Mesenchymal stem cell (in vitro differentiated cells and primary cell): ENCODE results near the gene SLC24A3.

ENCODE experiments used
- DNase-seq: peaks from one replicate; pipeline ENCODE4 v3.0.0-alpha.2; 2013
- H2AFZ ChIP-seq: one replicate; pipeline ENCODE4 v1.6.1; 2013; ENCODE audit warnings: low read depth, mild to moderate bottlenecking, control low read depth, inconsistent platforms, low read length, moderate library complexity
- H2AK5ac ChIP-seq: 2 replicates; pipeline ENCODE4 v1.6.1; 2013; ENCODE audit warnings: low read length, moderate library complexity, mild to moderate bottlenecking, inconsistent platforms; ENCODE audit not compliant: severe bottlenecking
- H2BK120ac ChIP-seq: one replicate; pipeline ENCODE4 v1.6.1; 2013; ENCODE audit warnings: low read depth, mild to moderate bottlenecking, inconsistent platforms, low read length, moderate library complexity
- H2BK12ac ChIP-seq, 2 experiments: one replicate each; pipeline ENCODE4 v1.6.1; 2013; ENCODE audit warnings: inconsistent platforms in 2 of 2, low read length in 2 of 2, mild to moderate bottlenecking in 2 of 2, moderate library complexity in 2 of 2, control low read depth in 1 of 2
- H2BK15ac ChIP-seq: one replicate; pipeline ENCODE4 v1.6.1; 2013; ENCODE audit warnings: mild to moderate bottlenecking, low read depth, inconsistent platforms; ENCODE audit not compliant: poor library complexity, severe bottlenecking
- H2BK5ac ChIP-seq: 2 replicates; pipeline ENCODE4 v1.6.1; 2013; ENCODE audit warnings: low read depth, mild to moderate bottlenecking, low read length, control low read depth, inconsistent platforms; ENCODE audit not compliant: poor library complexity, severe bottlenecking
- H3K14ac ChIP-seq, 2 experiments: one replicate each; pipeline ENCODE4 v1.6.1; 2013; ENCODE audit warnings: inconsistent platforms in 2 of 2, low read length in 2 of 2, control low read depth in 1 of 2, mild to moderate bottlenecking in 1 of 2, moderate library complexity in 1 of 2
- H3K18ac ChIP-seq, 2 experiments: one replicate each; pipeline ENCODE4 v1.6.1; 2013; ENCODE audit warnings: inconsistent platforms in 2 of 2, low read length in 2 of 2, control low read depth in 1 of 2, low read depth in 1 of 2, mild to moderate bottlenecking in 1 of 2
- H3K23ac ChIP-seq, 2 experiments: one replicate each; pipeline ENCODE4 v1.6.1; 2013; ENCODE audit warnings: inconsistent platforms in 2 of 2, low read length in 2 of 2, mild to moderate bottlenecking in 2 of 2, moderate library complexity in 2 of 2, control low read depth in 1 of 2
- H3K27ac ChIP-seq: 2 replicates; pipeline ENCODE4 v1.5.1; 2013; ENCODE audit warnings: mild to moderate bottlenecking, moderate library complexity, low read length, control low read depth, inconsistent platforms; ENCODE audit not compliant: poor library complexity, severe bottlenecking
- H3K27me3 ChIP-seq, 2 experiments: 2 replicates each; pipeline versions ENCODE4 v1.6.1 to v1.7.0; 2013; ENCODE audit warnings: low read length in 2 of 2, mild to moderate bottlenecking in 2 of 2, moderate library complexity in 2 of 2, control low read depth in 1 of 2, inconsistent platforms in 1 of 2; ENCODE audit not compliant: control insufficient read depth in 1 of 2, insufficient read depth in 1 of 2
- H3K36me3 ChIP-seq, 2 experiments: 2 replicates each; pipeline versions ENCODE4 v1.6.1 to v1.7.0; 2013; ENCODE audit warnings: low read length in 2 of 2, control low read depth in 1 of 2, inconsistent platforms in 1 of 2, low read depth in 1 of 2, mild to moderate bottlenecking in 1 of 2; ENCODE audit not compliant: insufficient read depth in 2 of 2, control insufficient read depth in 1 of 2
- H3K4ac ChIP-seq, 2 experiments: one replicate each; pipeline ENCODE4 v1.6.1; 2013; ENCODE audit warnings: inconsistent platforms in 2 of 2, low read length in 2 of 2, mild to moderate bottlenecking in 2 of 2, moderate library complexity in 2 of 2, control low read depth in 1 of 2, low read depth in 1 of 2
- H3K4me1 ChIP-seq: 2 replicates; pipeline ENCODE4 v1.6.1; 2013; ENCODE audit warnings: low read depth, low read length, control low read depth; ENCODE audit not compliant: control insufficient read depth, insufficient read depth
- H3K4me2 ChIP-seq: 2 replicates; pipeline ENCODE4 v1.6.1; 2013; ENCODE audit warnings: low read length, mild to moderate bottlenecking, inconsistent platforms; ENCODE audit not compliant: poor library complexity, severe bottlenecking
- H3K4me3 ChIP-seq, 2 experiments: 2 replicates each; pipeline versions ENCODE4 v1.5.1 to v1.7.0; 2013; ENCODE audit warnings: low read length in 2 of 2, mild to moderate bottlenecking in 2 of 2, control low read depth in 1 of 2, low read depth in 1 of 2; ENCODE audit not compliant: insufficient read depth in 1 of 2
- H3K79me1 ChIP-seq: replicated peaks from 2 replicates; pipeline ENCODE4 v1.6.1; 2013; ENCODE audit warnings: mild to moderate bottlenecking, control low read depth, low read length, inconsistent platforms; ENCODE audit not compliant: poor library complexity, severe bottlenecking
- H3K9ac ChIP-seq: 2 replicates; pipeline ENCODE4 v1.7.0; 2013; ENCODE audit warnings: mild to moderate bottlenecking, low read length, moderate library complexity
- H3K9me3 ChIP-seq: 2 replicates; pipeline ENCODE4 v1.7.0; 2013; ENCODE audit warnings: mild to moderate bottlenecking, low read length; ENCODE audit not compliant: control insufficient read depth
- H4K8ac ChIP-seq: one replicate; pipeline ENCODE4 v1.6.1; 2013; ENCODE audit warnings: inconsistent platforms, mild to moderate bottlenecking, low read length, moderate library complexity
- H4K91ac ChIP-seq: one replicate; pipeline ENCODE4 v1.6.1; 2013; ENCODE audit warnings: mild to moderate bottlenecking, low read length, inconsistent platforms
- WGBS: methylation state at CpG from one replicate; pipeline ENCODE4 v1.1.7; 2013; ENCODE audit warnings: mixed read lengths; 5-methylcytosine and 5-hydroxymethylcytosine counted together

Gene SLC24A3

GRCh38 chr20:19679900-19680495, 467.6 kb downstream of the SLC24A3 start:
- no peak overlapping the region for H2BK120ac ChIP-seq
- no peaks in the 10 kb centered on the region for H3K4me1 ChIP-seq
- H3K23ac ChIP-seq, result no peak overlapping the region
- H3K9me3 ChIP-seq, result no peaks in the 10 kb centered on the region
- no peak overlapping the region for H4K91ac ChIP-seq
- no peak overlapping the region for H3K9ac ChIP-seq
- no peak overlapping the region for H2AFZ ChIP-seq
- H3K18ac ChIP-seq, result no peak overlapping the region
- H3K4ac ChIP-seq, result no peak overlapping the region
- no peak for DNase-seq
- H3K14ac ChIP-seq, result no peak overlapping the region
- H3K4me3 ChIP-seq, result no peak overlapping the region
- H3K36me3 ChIP-seq, result no peaks in the 10 kb centered on the region
- H3K79me1 ChIP-seq, result no peaks in the 10 kb centered on the region
- H2BK12ac ChIP-seq, result no peak overlapping the region
- H2BK5ac ChIP-seq, result no peak overlapping the region
- H3K27ac ChIP-seq, result no peak overlapping the region
- 86% methylated on average over 5 of the region's 5 CpGs for WGBS
- no peak overlapping the region for H3K4me2 ChIP-seq
- no peak overlapping the region for H4K8ac ChIP-seq
- no peak overlapping the region for H2BK15ac ChIP-seq
- H2AK5ac ChIP-seq, result no peak overlapping the region
- peaks cover 8 to 15% of the 10 kb centered on the region in 2 experiments for H3K27me3 ChIP-seq

DNA sequence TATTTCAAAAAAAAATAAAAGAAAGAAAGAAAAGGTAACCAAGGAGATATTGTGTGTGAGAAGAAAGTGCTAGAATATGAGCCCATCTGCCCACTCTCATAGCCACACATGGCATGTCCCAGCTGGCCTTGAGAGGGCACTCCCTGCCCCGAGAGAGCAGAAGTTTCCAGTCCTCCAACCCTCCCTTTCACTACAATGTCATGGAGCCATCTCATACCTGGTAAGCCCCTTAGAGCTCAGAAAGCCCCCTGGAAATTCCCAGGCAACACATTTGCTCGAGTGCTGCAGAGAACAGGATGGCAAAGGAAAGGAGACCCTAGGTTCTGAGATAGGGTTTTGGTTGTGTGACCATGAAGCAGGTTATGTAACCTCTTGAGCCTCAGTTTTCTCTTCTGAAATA, 469.8 kb downstream of the SLC24A3 start:
- H4K91ac ChIP-seq, result no peak overlapping the region
- H2AK5ac ChIP-seq, result no peak overlapping the region
- no peak overlapping the region for H2BK15ac ChIP-seq
- no peak overlapping the region for H3K4ac ChIP-seq
- H2BK120ac ChIP-seq, result no peak overlapping the region
- H2AFZ ChIP-seq, result no peak overlapping the region
- no peak overlapping the region for H2BK5ac ChIP-seq
- no peak overlapping the region for H3K4me3 ChIP-seq
- no peak for DNase-seq
- no peaks in the 10 kb centered on the region for H3K4me1 ChIP-seq
- no peak overlapping the region for H3K18ac ChIP-seq
- no peak overlapping the region for H3K9ac ChIP-seq
- H3K4me2 ChIP-seq, result no peak overlapping the region
- H3K9me3 ChIP-seq, result no peaks in the 10 kb centered on the region
- no peak overlapping the region for H3K23ac ChIP-seq
- H3K27me3 ChIP-seq, result peaks cover 5 to 10% of the 10 kb centered on the region in 2 experiments
- no peak overlapping the region for H3K27ac ChIP-seq
- no peak overlapping the region for H4K8ac ChIP-seq
- no peak overlapping the region for H3K14ac ChIP-seq
- no peaks in the 10 kb centered on the region for H3K36me3 ChIP-seq
- H3K79me1 ChIP-seq, result no peaks in the 10 kb centered on the region
- no peak overlapping the region for H2BK12ac ChIP-seq
- WGBS, result 36% methylated on average over 2 of the region's 2 CpGs

DNA sequence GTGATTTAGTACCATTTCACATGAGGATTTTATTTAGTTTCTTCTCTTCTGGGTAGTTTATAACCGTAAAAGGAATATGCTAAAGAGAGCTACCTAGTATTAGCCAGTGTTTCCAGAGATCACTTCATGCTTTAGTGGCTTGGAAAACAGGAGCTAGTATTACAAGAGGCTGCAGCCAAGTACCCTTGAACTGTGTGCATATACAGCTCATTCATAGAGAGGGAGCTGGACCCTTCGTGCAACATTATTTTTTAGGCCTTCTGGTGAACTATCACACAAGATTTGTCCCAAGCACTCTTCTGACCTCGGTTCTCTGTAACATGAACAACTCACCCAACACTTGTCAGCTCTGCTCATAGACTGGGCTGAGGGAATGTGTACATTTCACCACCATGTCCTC, 470.7 kb downstream of the SLC24A3 start:
- Histone ChIP-seq H3K79me1 (no peaks in the 10 kb centered on the region), H2BK15ac (no peak overlapping the region), H3K27me3 (peaks cover 5 to 9% of the 10 kb centered on the region in 2 experiments), H3K18ac (no peak overlapping the region), H3K23ac (no peak overlapping the region), H3K36me3 (no peaks in the 10 kb centered on the region), H3K14ac (no peak overlapping the region), H3K4me3 (no peak overlapping the region), H2AK5ac (no peak overlapping the region), H4K8ac (no peak overlapping the region), H2BK120ac (no peak overlapping the region), H3K4me1 (no peaks in the 10 kb centered on the region), H2AFZ (no peak overlapping the region), H2BK12ac (no peak overlapping the region), H3K9me3 (no peaks in the 10 kb centered on the region), H4K91ac (no peak overlapping the region), H3K27ac (no peak overlapping the region), H3K4me2 (no peak overlapping the region), H3K4ac (no peak overlapping the region), H2BK5ac (no peak overlapping the region), H3K9ac (no peak overlapping the region)
- WGBS, result 72% methylated on average over 3 of the region's 3 CpGs
- no peak for DNase-seq

GRCh38 chr20:19683822-19684221, 471.4 kb downstream of the SLC24A3 start:
- Histone ChIP-seq H3K79me1 (no peaks in the 10 kb centered on the region), H2BK120ac (no peak overlapping the region), H2AFZ (no peak overlapping the region), H3K9ac (no peak overlapping the region), H2BK15ac (no peak overlapping the region), H3K4me2 (no peak overlapping the region), H3K27me3 (peaks cover 5 to 9% of the 10 kb centered on the region in 2 experiments), H2AK5ac (no peak overlapping the region), H3K27ac (no peak overlapping the region), H3K18ac (no peak overlapping the region), H2BK12ac (no peak overlapping the region), H2BK5ac (no peak overlapping the region), H4K8ac (no peak overlapping the region), H3K4me3 (no peak overlapping the region), H4K91ac (no peak overlapping the region), H3K9me3 (no peaks in the 10 kb centered on the region), H3K14ac (no peak overlapping the region), H3K4ac (no peak overlapping the region), H3K4me1 (no peaks in the 10 kb centered on the region), H3K36me3 (no peaks in the 10 kb centered on the region), H3K23ac (no peak overlapping the region)
- no peak for DNase-seq
- WGBS, result 75% methylated on average over 3 of the region's 3 CpGs
